Colonic mucosa (tissue), 4 donors: ENCODE results near the gene NUP35. TPM values are rescaled to one million over a fixed set of nuclear protein-coding genes. Genes with fewer than 3 reads are reported as not detected.
"Not testable (repeated sequence)": the region's sequence is repeated elsewhere in the genome, so short reads cannot be mapped to it uniquely, and the experiment has no call there.

ENCODE experiments used
- DNase-seq: peaks from one replicate; pipeline ENCODE4 v3.0.0-alpha.2; 2020
- H3K27ac ChIP-seq: fragments of 200-600 bp; one replicate; pipeline ENCODE4 v1.8.0; 2021
- H3K27me3 ChIP-seq: fragments of 200-600 bp; one replicate; pipeline ENCODE4 v1.8.0; 2021
- H3K36me3 ChIP-seq: fragments of 200-600 bp; one replicate; pipeline ENCODE4 v1.8.0; 2021
- H3K4me1 ChIP-seq: fragments of 200-600 bp; one replicate; pipeline ENCODE4 v1.8.0; 2021; ENCODE audit warnings: mild to moderate bottlenecking
- H3K4me3 ChIP-seq: fragments of 200-600 bp; one replicate; pipeline ENCODE4 v1.8.0; 2021
- H3K9ac ChIP-seq, 2 donors: one replicate each; pipeline ENCODE4 v1.7.0; 2013; ENCODE audit warnings: control low read depth in 2 of 2, low read depth in 2 of 2, low read length in 2 of 2
- H3K9me3 ChIP-seq: fragments of 200-600 bp; one replicate; pipeline ENCODE4 v1.8.0; 2021
- CTCF ChIP-seq: fragments of 200-600 bp; IDR thresholded peaks from one replicate; pipeline ENCODE4 v1.8.0; 2022; ENCODE audit warnings: antibody characterized with exemption, mild to moderate bottlenecking
- intact Hi-C: fragments of 100-400 bp; cut with DNase I; formaldehyde crosslinking; loops from one replicate; pipeline ENCODE4 v1.14.1; 2022
- total RNA-seq, 2 donors: library from RNA; stranded (reverse); fragmentation: NEBNext Ultra II Directional in 1 of 2; extraction: Animal tissue kit (Norgen Biotek cat#: 25700) in 1 of 2; gene quantifications; one replicate each; pipeline ENCODE4 v1.2.1, GENCODE V29; 2021
- donor health status: healthy.
- donor health status: DM: no; HTN: no; CAD: no.
- donor health status: DM: no; HTN: no; CAD: no.

Gene NUP35
- total RNA-seq, 2 donors from 2014 or later: 11.3 to 19.1 TPM

- TF ChIP-seq CTCF: no peak
- no peak overlapping the region for H3K9ac ChIP-seq
- H3K4me3 ChIP-seq: no peak overlapping the region
- no peak overlapping the region for H3K27ac ChIP-seq
- H3K36me3 ChIP-seq: no peaks in the 10 kb centered on the region
- no peaks in the 10 kb centered on the region for H3K27me3 ChIP-seq
- intact Hi-C loops: no loop called here
- no peaks in the 10 kb centered on the region for H3K4me1 ChIP-seq
- H3K9me3 ChIP-seq: no peaks in the 10 kb centered on the region
- no peak for DNase-seq
Observed at GRCh38 chr2:183148955-183149354, 24.7 kb downstream of the NUP35 start.

GRCh38 chr2:183149489-183149888 is 25.2 kb downstream of the NUP35 start:
- TF ChIP-seq CTCF: no peak
- Histone ChIP-seq H3K27ac (no peak overlapping the region), H3K4me3 (no peak overlapping the region), H3K4me1 (no peaks in the 10 kb centered on the region), H3K9ac (no peak overlapping the region), H3K9me3 (no peaks in the 10 kb centered on the region), H3K36me3 (no peaks in the 10 kb centered on the region), H3K27me3 (no peaks in the 10 kb centered on the region)
- intact Hi-C loops: no loop called here
- DNase-seq: no peak

- H3K4me1 ChIP-seq, H3K27ac ChIP-seq, H3K36me3 ChIP-seq, H3K27me3 ChIP-seq, H3K9ac ChIP-seq, intact Hi-C loops, H3K4me3 ChIP-seq, H3K9me3 ChIP-seq, DNase-seq: not testable (repeated sequence)
Observed at GRCh38 chr2:183152280-183152679, 28.0 kb downstream of the NUP35 start.

GRCh38 chr2:183153967-183154366 is 29.7 kb downstream of the NUP35 start:
- intact Hi-C loops: no loop called here
- no peak for TF ChIP-seq CTCF
- H3K4me1 ChIP-seq: no peaks in the 10 kb centered on the region
- DNase-seq: no peak
- H3K9me3 ChIP-seq: no peaks in the 10 kb centered on the region
- H3K4me3 ChIP-seq: no peak overlapping the region
- H3K9ac ChIP-seq: no peak overlapping the region
- H3K36me3 ChIP-seq: no peaks in the 10 kb centered on the region
- no peak overlapping the region for H3K27ac ChIP-seq
- H3K27me3 ChIP-seq: no peaks in the 10 kb centered on the region

GRCh38 chr2:183154772-183155171 is 30.5 kb downstream of the NUP35 start:
- H3K36me3 ChIP-seq: not testable (repeated sequence)

GRCh38 chr2:183157131-183157530 is 32.9 kb downstream of the NUP35 start:
- no peaks in the 10 kb centered on the region for H3K36me3 ChIP-seq
- no peak overlapping the region for H3K9ac ChIP-seq
- no peaks in the 10 kb centered on the region for H3K27me3 ChIP-seq
- no peak overlapping the region for H3K4me3 ChIP-seq
- no peaks in the 10 kb centered on the region for H3K4me1 ChIP-seq
- no peak for TF ChIP-seq CTCF
- no peak overlapping the region for H3K27ac ChIP-seq
- no peaks in the 10 kb centered on the region for H3K9me3 ChIP-seq
- intact Hi-C loops: no loop called here
- DNase-seq: no peak

More at GRCh38 chr2:183154772-183155171, 30.5 kb downstream of the NUP35 start:
- H3K9me3 ChIP-seq, H3K4me1 ChIP-seq, H3K9ac ChIP-seq, H3K4me3 ChIP-seq, H3K27ac ChIP-seq, intact Hi-C loops, DNase-seq, H3K27me3 ChIP-seq: not testable (repeated sequence)

GRCh38 chr2:183162362-183162761 is 38.1 kb downstream of the NUP35 start:
- no peaks in the 10 kb centered on the region for H3K36me3 ChIP-seq
- H3K9ac ChIP-seq: no peak overlapping the region
- no peak for DNase-seq
- no peaks in the 10 kb centered on the region for H3K4me1 ChIP-seq
- no peak overlapping the region for H3K4me3 ChIP-seq
- no peak for TF ChIP-seq CTCF
- no peak overlapping the region for H3K27ac ChIP-seq
- H3K27me3 ChIP-seq: no peaks in the 10 kb centered on the region
- no peaks in the 10 kb centered on the region for H3K9me3 ChIP-seq
- intact Hi-C loops: no loop called here
